Body of pancreas (tissue), 4 donors: ENCODE measurements around the gene ZNF77. TPM values are rescaled to one million over a fixed set of nuclear protein-coding genes. Genes with fewer than 3 reads are reported as not detected.

Experiments used
- ATAC-seq: fragments of 150-250 bp; one replicate; pipeline ENCODE4 v1.9.1; 2016
- DNase-seq, 4 donors: peaks; one replicate each; pipeline ENCODE4 v3.0.0-alpha.2; 2019
- H3K27ac ChIP-seq, 4 donors: fragments of 200-600 bp; sonication (generic); 1 replicate in 3 of 4; 2 replicates in 1 of 4; pipeline versions ENCODE4 v1.5.1 to v1.6.1; 2016 to 2019; ENCODE audit warnings: mild to moderate bottlenecking in 1 of 4, mixed read lengths in 1 of 4, moderate library complexity in 1 of 4
- H3K27me3 ChIP-seq, 2 donors: fragments of 200-600 bp; sonication (generic); one replicate each; pipeline ENCODE4 v1.6.0; 2016; ENCODE audit warnings: mild to moderate bottlenecking in 1 of 2
- H3K36me3 ChIP-seq, 2 donors: fragments of 200-600 bp; sonication (generic); replicated peaks in 1 of 2; 2 replicates each; pipeline ENCODE4 v1.5.1; 2016; ENCODE audit warnings: low read depth in 2 of 2; ENCODE audit not compliant: insufficient read depth in 1 of 2
- H3K4me1 ChIP-seq: fragments of 200-600 bp; sonication (generic); one replicate; pipeline ENCODE4 v1.6.0; 2016
- H3K4me3 ChIP-seq, 2 donors: fragments of 200-600 bp; sonication (generic); 1 replicate in 1 of 2; 2 replicates in 1 of 2; pipeline ENCODE4 v1.5.1; 2016 to 2019
- H3K9me3 ChIP-seq, 3 donors: fragments of 200-600 bp; sonication (generic); 1 replicate in 2 of 3; 2 replicates in 1 of 3; pipeline ENCODE4 v1.5.1; 2016
- CTCF ChIP-seq, 7 experiments: fragments of 450-650 bp in 4 of 7; fragments of 200-600 bp in 3 of 7; sonication (generic) in 3 of 7; IDR thresholded peaks; one replicate each; pipeline ENCODE4 v1.5.1; 2016 to 2019; ENCODE audit warnings: antibody characterized with exemption in 7 of 7
- POLR2A ChIP-seq, 3 donors: fragments of 450-650 bp; IDR thresholded peaks; one replicate each; pipeline ENCODE4 v1.6.1; 2016; ENCODE audit warnings: antibody characterized with exemption in 3 of 3, mild to moderate bottlenecking in 2 of 3
- WGBS, 2 donors: methylation state at CpG; one replicate each; pipeline ENCODE4 v1.1.5; 2017; 5-methylcytosine and 5-hydroxymethylcytosine counted together
- intact Hi-C: fragments of 100-400 bp; cut with DNase I; formaldehyde crosslinking; loops from one replicate; pipeline ENCODE4 v1.15.1; 2023
- total RNA-seq, 2 donors: library from RNA; depleted of rRNA; stranded (reverse); fragments of >200 nt; gene quantifications; one replicate each; pipeline ENCODE4 v1.1.0, GENCODE V29; 2016

The ZNF77 gene
- total RNA-seq, 2 donors from 2014 or later, result 3.3 to 6.2 TPM

DNA sequence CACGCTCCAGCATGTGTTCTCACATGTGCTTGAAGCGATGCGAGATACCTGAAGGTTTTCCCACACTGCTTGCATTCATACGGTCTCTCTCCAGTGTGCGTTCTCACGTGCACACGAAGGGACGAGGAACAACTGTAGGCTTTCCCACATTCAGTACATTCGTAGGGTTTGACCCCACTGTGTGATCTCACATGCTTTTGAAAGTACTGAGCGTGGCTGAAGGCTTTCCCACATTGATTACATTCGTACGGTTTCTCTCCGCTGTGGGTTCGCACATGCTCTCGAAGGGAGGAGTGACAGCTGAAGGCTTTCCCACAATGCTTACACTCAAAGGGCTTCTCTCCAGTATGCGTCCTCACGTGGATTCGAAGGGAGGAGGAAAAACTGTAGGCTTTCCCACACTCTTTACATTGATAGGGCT, 11.3 kb downstream of the ZNF77 start:
- no peaks in the 10 kb centered on the region for H3K4me1 ChIP-seq
- no peak overlapping the region for H3K4me3 ChIP-seq
- DNase-seq, result no peak
- peaks cover 0 to 17% (median 0%) of the 10 kb centered on the region in 3 donors for H3K9me3 ChIP-seq
- H3K27me3 ChIP-seq, result no peaks in the 10 kb centered on the region
- TF ChIP-seq POLR2A (IDR thresholded peaks at IDR 0.05) (no peak), CTCF (IDR thresholded peaks at IDR 0.05) (no peak)
- H3K36me3 ChIP-seq, result peaks cover 14% of the 10 kb centered on the region in 2 donors
- no peak overlapping the region for H3K27ac ChIP-seq
- no peak for ATAC-seq
- intact Hi-C loops, result no loop called here
- 95 to 98% methylated on average over 18 of the region's 18 CpGs for WGBS, 2 donors

DNA sequence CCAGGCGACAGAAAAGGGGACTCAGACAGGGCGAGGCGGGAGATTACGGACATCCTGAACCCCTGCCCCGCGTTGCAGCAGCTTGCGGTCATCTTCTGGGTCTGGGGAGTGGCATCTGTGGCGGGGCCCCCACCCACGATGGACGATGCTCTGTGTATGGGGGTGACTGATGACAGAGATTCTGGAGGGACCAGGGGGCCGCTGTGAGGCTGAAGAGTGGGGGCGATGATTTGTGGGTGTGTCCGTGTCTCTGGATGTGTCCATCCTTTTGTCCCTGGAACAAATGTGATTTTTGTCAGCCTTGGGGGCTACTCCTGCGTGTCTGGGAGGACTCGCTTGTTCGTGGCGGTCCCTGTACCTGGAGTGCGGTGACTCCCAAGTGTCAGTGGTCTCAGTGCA, 17.7 kb downstream of the ZNF77 start:
- H3K4me1 ChIP-seq, result peaks cover 18% of the 10 kb centered on the region
- H3K27ac ChIP-seq, result no peak overlapping the region
- H3K36me3 ChIP-seq, result no peaks in the 10 kb centered on the region
- no peak overlapping the region for H3K4me3 ChIP-seq
- no peaks in the 10 kb centered on the region for H3K27me3 ChIP-seq
- no peak for DNase-seq
- intact Hi-C loops, result no loop called here
- WGBS, 2 donors, result 88 to 95% methylated on average over 17 to 18 of the region's 18 CpGs
- no peaks in the 10 kb centered on the region for H3K9me3 ChIP-seq
- no peak for ATAC-seq
- no peak for TF ChIP-seq CTCF (IDR thresholded peaks at IDR 0.05)
- TF ChIP-seq POLR2A (IDR thresholded peaks at IDR 0.05), result no peak

DNA sequence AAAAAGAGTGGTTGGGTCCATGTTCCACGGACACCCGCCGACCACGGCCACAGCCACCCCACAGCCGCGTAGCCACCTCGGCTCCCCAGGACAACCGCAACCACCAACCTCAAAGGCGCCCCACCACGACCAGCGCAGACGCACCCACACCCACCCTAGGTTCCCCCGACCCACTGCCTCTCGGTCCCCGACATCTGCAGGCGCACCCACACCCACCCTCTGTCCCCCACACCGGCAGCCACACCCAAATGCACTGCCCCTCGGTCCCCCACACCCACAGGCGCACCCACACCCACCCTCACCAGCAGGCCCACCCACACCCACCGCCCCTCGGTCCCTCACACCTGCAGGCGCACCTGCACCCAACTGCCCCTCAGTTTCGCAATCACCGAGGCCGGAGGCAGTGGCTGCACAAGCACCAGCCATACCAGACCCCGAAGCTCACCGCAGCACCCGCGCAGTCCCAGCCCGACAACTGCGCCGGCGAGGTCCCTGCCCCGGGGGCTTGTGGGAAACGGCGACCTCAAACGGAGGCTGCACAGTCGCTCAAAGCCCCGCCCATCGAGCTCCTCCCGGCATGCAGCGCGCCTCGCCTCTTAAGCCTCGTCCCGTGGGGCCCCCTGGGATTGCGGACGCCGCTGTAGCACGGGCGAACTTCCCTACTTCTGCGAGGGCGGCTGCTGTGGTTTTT, 18.3 kb downstream of the ZNF77 start:
- intact Hi-C loops, result no loop called here

GRCh38 chr19:2923510-2923909, 21.3 kb downstream of the ZNF77 start:
- peak overlapping the region; percentile 38 to 83 (median 71) for H3K27ac ChIP-seq
- H3K27me3 ChIP-seq, result no peaks in the 10 kb centered on the region
- ATAC-seq (peak; percentile 83), DNase-seq (peak in 2 of 4 donors; percentile 54 to 65)
- 14 to 20% methylated on average over 4 of the region's 4 CpGs for WGBS, 2 donors
- H3K9me3 ChIP-seq, result no peaks in the 10 kb centered on the region
- intact Hi-C loops, result no loop called here
- no peak overlapping the region for H3K4me3 ChIP-seq
- no peaks in the 10 kb centered on the region for H3K36me3 ChIP-seq
- no peak for TF ChIP-seq POLR2A (IDR thresholded peaks at IDR 0.05)
- TF ChIP-seq CTCF (IDR thresholded peaks at IDR 0.05), result no peak
- peaks cover 18% of the 10 kb centered on the region for H3K4me1 ChIP-seq

More for the DNA sequence above, 18.3 kb downstream of the ZNF77 start:
- Histone ChIP-seq H3K36me3 (no peaks in the 10 kb centered on the region), H3K4me1 (peaks cover 18% of the 10 kb centered on the region), H3K27me3 (no peaks in the 10 kb centered on the region), H3K27ac (no peak overlapping the region), H3K9me3 (no peaks in the 10 kb centered on the region), H3K4me3 (no peak overlapping the region)
- 87 to 95% methylated on average over 33 to 43 of the region's 53 CpGs for WGBS, 2 donors
- ATAC-seq, result no peak
- TF ChIP-seq CTCF (IDR thresholded peaks at IDR 0.05) (no peak), POLR2A (IDR thresholded peaks at IDR 0.05) (no peak)
- no peak for DNase-seq

- Histone ChIP-seq H3K27me3 (no peaks in the 10 kb centered on the region), H3K36me3 (peaks cover 0 to 2% of the 10 kb centered on the region in 2 donors), H3K4me1 (peaks cover 18% of the 10 kb centered on the region), H3K27ac (peak overlapping the region; percentile 38 to 83 (median 71)), H3K9me3 (no peaks in the 10 kb centered on the region), H3K4me3 (no peak overlapping the region)
- intact Hi-C loops, result no loop called here
- TF ChIP-seq CTCF (IDR thresholded peaks at IDR 0.05) (peak in 5 of 7 experiments; percentile 11 to 58 (median 50)), POLR2A (IDR thresholded peaks at IDR 0.05) (no peak)
- 19 to 24% methylated on average over 5 of the region's 5 CpGs for WGBS, 2 donors
- ATAC-seq (peak; percentile 89), DNase-seq (peak; percentile 61 to 81 (median 79))
These were observed 21.8 kb downstream of the ZNF77 start for GRCh38 chr19:2922987-2923386.
